ENCODE results near the gene UBQLNL.

The UBQLNL gene

GRCh38 chr11:5500393-5500801, 16.1 kb downstream of the UBQLNL start (continued):
- TF ChIP-seq PRDM2 (tag by site-specific recombination; IDR thresholded peaks at IDR 0.05; ENCODE audit: borderline replicate concordance) = no peak
- no peak for TF ChIP-seq KLF8 (tag by site-specific recombination; IDR thresholded peaks at IDR 0.05)
- no peak for TF ChIP-seq ZSCAN5A (tag by site-specific recombination; IDR thresholded peaks at IDR 0.05)
- TF ChIP-seq TCF7L2 (IDR thresholded peaks at IDR 0.05; ENCODE audit: borderline replicate concordance, low read depth, low read length) = no peak

GRCh38 chr11:5499671-5500070, 16.8 kb downstream of the UBQLNL start:
- no peaks in the 10 kb centered on the region for H3K9me3 ChIP-seq (ENCODE audit: control insufficient read depth, insufficient read depth, low read depth, low read length)
- TF ChIP-seq ZFHX2 (tag by site-specific recombination; conservative IDR thresholded peaks at IDR 0.05) (no peak), ZNF10 (tag by site-specific recombination; IDR thresholded peaks at IDR 0.05) (no peak), ZNF670 (tag by site-specific recombination; IDR thresholded peaks at IDR 0.05; ENCODE audit: low read depth) (no peak), ZNF121 (tag by site-specific recombination; IDR thresholded peaks at IDR 0.05) (no peak), EGR2 (tag by site-specific recombination; IDR thresholded peaks at IDR 0.05; ENCODE audit: low read depth) (no peak), SETDB1 (IDR thresholded peaks at IDR 0.05; ENCODE audit: insufficient read length, low read length) (no peak), ZNF280C (tag by site-specific recombination; IDR thresholded peaks at IDR 0.05) (no peak), ZBTB11 (tag by site-specific recombination; conservative IDR thresholded peaks at IDR 0.05; ENCODE audit: low read depth) (no peak), ZFP3 (tag by site-specific recombination; IDR thresholded peaks at IDR 0.05; ENCODE audit: low read depth) (no peak), ZNF266 (tag by site-specific recombination; IDR thresholded peaks at IDR 0.05; ENCODE audit: low read depth) (no peak), ZNF214 (tag by site-specific recombination; IDR thresholded peaks at IDR 0.05; ENCODE audit: borderline replicate concordance) (no peak), ZNF132 (tag by site-specific recombination; IDR thresholded peaks at IDR 0.05; ENCODE audit: borderline replicate concordance) (no peak), SALL2 (tag by site-specific recombination; IDR thresholded peaks at IDR 0.05; ENCODE audit: borderline replicate concordance) (no peak), GLIS1 (tag by site-specific recombination; IDR thresholded peaks at IDR 0.05) (no peak), ZNF169 (tag by site-specific recombination; IDR thresholded peaks at IDR 0.05) (no peak)
- no peaks in the 10 kb centered on the region for H3K4me1 ChIP-seq (ENCODE audit: control insufficient read depth, insufficient read depth, low read length)
- POLR2A ChIA-PET = no interaction called here
- CTCF ChIA-PET = interaction anchor here (0.6 kb wide), 1 partner anchor 308 kb away, joined by 3 read pairs; no protein-coding TSS in a partner anchor
- no peaks in the 10 kb centered on the region for H3K36me3 ChIP-seq (ENCODE audit: control insufficient read depth in 2 of 2, insufficient read depth in 1 of 2, low read length in 2 of 2)
- no peak overlapping the region for H3K4me3 ChIP-seq (ENCODE audit: low read depth, low read length)
- no peak overlapping the region for H3K27ac ChIP-seq (ENCODE audit: extremely low read depth, low read depth, low read length)

Data from HEK293 (cell line).